GM19025 (cell line): ENCODE data around the gene LKAAEAR1.
"Not testable (repeated sequence)": the region's sequence is repeated elsewhere in the genome, so short reads cannot be mapped to it uniquely, and the experiment has no call there.

Experiments
- ATAC-seq: cut with Tn5 transposase; IDR thresholded peaks from one replicate; pipeline ENCODE4 v1.9.1; 2021; ENCODE audit warnings: mild to moderate bottlenecking, low read depth, moderate library complexity; ENCODE audit not compliant: unreplicated experiment

Gene LKAAEAR1

GRCh38 chr20:64099880-64100565 lies 15.8 kb upstream of the LKAAEAR1 start:
- ATAC-seq, result no peak

- ATAC-seq, result no peak
Observed at GRCh38 chr20:64099086-64099786, 15.0 kb upstream of the LKAAEAR1 start.

- ATAC-seq, result no peak
Observed at GRCh38 chr20:64098471-64099013, 14.3 kb upstream of the LKAAEAR1 start.

- ATAC-seq, result no peak
Observed at GRCh38 chr20:64096535-64096934, 12.3 kb upstream of the LKAAEAR1 start.

GRCh38 chr20:64095927-64096326 lies 11.7 kb upstream of the LKAAEAR1 start:
- ATAC-seq, result no peak

- no peak for ATAC-seq
Observed at GRCh38 chr20:64095455-64095854, 11.3 kb upstream of the LKAAEAR1 start.

- ATAC-seq, result no peak
Observed at GRCh38 chr20:64093013-64093503, 8.9 kb upstream of the LKAAEAR1 start.

- no peak for ATAC-seq
Observed at GRCh38 chr20:64092258-64093012, 8.2 kb upstream of the LKAAEAR1 start.

- ATAC-seq, result no peak
Observed at GRCh38 chr20:64091770-64092169, 7.6 kb upstream of the LKAAEAR1 start.

GRCh38 chr20:64091340-64091739 lies 7.1 kb upstream of the LKAAEAR1 start:
- no peak for ATAC-seq

GRCh38 chr20:64090165-64090564 lies 6.0 kb upstream of the LKAAEAR1 start:
- no peak for ATAC-seq

- not testable (repeated sequence) for ATAC-seq
Observed at GRCh38 chr20:64088586-64088985, 4.4 kb upstream of the LKAAEAR1 start.

- ATAC-seq, result not testable (repeated sequence)
Observed at GRCh38 chr20:64087226-64087825, 3.1 kb upstream of the LKAAEAR1 start.

- no peak for ATAC-seq
Observed at GRCh38 chr20:64086801-64087200, 2.6 kb upstream of the LKAAEAR1 start.

- ATAC-seq, result no peak
Observed at GRCh38 chr20:64084685-64085152, 521 bp upstream of the LKAAEAR1 start.

- ATAC-seq, result no peak
Observed at GRCh38 chr20:64083378-64083803, 807 bp downstream of the LKAAEAR1 start.

- ATAC-seq, result no peak
Observed at GRCh38 chr20:64082820-64083377, 1.3 kb downstream of the LKAAEAR1 start.

- ATAC-seq, result no peak
Observed at GRCh38 chr20:64082126-64082731, 2.0 kb downstream of the LKAAEAR1 start.

GRCh38 chr20:64081624-64081964 lies 2.6 kb downstream of the LKAAEAR1 start:
- no peak for ATAC-seq
